ENCODE results near the gene THRAP3.

Gene THRAP3

DNA sequence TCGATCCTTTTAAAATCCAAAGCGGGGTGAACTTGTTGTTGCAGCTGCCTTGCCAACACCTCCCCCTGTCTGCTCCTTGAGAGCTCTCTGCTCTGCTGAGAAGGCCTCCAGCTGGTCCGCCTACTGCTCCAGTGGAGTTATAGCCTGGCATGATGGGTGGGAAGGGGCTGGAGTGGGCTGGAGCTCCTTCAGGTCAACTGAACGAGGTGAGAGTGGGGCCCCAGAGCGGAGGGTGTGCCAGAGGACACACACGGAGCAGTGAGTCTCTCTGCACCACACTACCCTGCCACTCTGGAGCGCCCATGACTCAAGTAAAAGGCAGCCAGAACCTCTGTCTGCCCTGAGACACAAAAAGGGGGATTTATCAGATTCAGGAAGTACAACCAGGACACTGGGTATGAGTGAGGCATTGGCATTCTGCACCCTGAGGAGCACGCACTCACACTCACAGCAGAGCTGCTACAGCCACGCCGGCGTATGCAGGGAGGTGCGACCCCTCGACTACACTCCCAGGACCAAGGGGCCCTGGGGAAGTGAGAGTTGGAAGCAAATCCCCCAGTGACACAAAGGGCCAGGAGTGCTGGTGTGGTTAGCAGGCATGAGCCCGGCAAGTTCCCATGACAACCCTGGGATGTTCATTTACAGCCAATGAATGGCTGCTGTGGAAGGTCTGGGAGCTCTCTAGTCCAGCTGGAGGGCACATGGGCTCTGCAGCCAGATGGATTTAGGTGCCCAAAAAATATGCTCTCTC is 127.2 kb downstream of the THRAP3 start:
- DNase-seq (ENCODE audit: low spot score): no peak
- TF ChIP-seq, protein P1, sequence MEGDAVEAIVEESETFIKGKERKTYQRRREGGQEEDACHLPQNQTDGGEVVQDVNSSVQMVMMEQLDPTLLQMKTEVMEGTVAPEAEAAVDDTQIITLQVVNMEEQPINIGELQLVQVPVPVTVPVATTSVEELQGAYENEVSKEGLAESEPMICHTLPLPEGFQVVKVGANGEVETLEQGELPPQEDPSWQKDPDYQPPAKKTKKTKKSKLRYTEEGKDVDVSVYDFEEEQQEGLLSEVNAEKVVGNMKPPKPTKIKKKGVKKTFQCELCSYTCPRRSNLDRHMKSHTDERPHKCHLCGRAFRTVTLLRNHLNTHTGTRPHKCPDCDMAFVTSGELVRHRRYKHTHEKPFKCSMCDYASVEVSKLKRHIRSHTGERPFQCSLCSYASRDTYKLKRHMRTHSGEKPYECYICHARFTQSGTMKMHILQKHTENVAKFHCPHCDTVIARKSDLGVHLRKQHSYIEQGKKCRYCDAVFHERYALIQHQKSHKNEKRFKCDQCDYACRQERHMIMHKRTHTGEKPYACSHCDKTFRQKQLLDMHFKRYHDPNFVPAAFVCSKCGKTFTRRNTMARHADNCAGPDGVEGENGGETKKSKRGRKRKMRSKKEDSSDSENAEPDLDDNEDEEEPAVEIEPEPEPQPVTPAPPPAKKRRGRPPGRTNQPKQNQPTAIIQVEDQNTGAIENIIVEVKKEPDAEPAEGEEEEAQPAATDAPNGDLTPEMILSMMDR (IDR thresholded peaks at IDR 0.05; ENCODE audit: extremely low read depth, missing control alignments): no peak

DNA sequence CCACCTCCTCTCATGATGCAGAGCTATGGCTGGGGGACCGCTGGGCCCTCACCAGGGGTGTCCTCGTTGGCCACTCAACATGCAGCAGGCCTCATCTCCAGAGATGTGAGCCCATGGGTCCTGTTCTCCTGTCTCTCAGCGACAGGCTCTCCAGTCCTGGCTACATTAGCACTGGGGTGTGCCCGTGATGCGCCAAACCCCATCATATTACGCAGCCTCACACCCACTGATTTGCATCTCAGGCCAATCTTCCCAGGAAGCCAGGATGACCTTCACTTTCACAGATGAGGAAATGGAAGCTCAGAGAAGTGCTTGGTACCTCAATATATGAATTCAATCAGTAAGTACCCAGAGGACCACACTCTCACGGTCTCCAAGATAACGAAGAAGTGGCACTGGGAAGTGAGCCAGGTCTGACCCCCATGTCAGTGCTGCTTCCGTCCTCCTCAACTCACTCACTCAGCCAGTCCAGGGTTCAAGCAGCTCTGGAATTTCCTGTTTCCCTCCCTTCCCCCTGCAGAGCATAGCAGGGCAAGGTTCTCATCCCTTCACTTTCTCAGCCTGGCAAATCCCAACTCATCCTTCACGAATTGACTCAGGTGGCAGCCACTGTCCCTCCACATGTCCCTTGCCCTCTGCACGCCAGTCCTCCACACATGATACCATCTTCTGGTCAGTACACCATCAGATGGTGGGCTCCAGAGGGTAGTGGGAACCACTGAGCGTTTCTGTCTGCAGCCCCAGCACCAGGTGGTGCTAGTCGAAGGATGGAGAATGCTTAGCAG is 128.1 kb downstream of the THRAP3 start:
- no peak for DNase-seq (ENCODE audit: low spot score)

DNA sequence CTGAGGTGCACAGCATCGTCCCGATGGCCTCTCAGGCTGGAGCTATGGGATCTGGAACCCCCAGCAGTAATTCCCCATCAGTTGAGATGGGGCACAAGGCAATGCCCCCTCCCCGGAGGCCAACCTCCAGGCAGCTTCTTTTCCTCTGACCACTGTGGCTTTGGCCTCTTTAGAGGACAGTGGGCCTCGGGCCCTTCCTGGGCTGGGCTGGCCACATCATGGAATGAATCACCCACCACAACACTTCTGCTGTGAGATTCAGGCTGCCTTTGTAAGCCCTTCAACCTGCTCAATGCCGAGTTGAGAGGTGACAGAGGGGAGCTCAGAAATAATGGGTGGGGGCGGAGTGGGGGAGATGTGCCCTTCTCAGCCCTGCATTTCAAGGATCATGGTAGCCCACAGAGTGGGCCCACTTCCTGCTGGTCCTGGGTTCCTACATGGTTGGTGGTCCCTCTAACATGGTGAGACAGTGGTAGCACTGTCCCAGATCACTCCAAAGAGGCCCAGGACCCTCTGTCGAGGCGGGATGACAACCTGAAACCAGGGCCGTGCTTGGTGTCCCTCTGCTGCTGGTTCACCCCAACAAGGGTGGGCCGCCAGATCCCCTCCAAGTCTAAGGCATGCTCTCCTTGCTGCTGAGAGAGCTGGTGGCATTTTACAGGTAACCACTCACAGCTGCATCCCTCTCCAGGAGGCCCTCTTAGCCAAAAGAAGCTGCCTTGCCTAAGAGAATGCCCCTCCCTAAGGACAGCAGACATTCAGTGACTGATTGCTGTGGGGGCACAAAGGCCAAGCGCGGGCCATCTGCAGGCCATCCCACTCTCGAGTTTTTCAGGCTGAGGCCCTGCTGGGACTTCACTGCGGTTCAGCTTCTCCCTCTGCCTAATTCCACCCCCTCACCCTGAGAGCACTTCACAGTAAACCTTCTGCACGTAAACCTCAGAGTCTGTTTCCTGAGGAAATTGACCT is 129.0 kb downstream of the THRAP3 start:
- TF ChIP-seq, protein P1 (IDR thresholded peaks at IDR 0.05; ENCODE audit: extremely low read depth, missing control alignments): no peak

More for the DNA sequence above, 128.1 kb downstream of the THRAP3 start:
- TF ChIP-seq, protein P1 (IDR thresholded peaks at IDR 0.05; ENCODE audit: extremely low read depth, missing control alignments): no peak

DNA sequence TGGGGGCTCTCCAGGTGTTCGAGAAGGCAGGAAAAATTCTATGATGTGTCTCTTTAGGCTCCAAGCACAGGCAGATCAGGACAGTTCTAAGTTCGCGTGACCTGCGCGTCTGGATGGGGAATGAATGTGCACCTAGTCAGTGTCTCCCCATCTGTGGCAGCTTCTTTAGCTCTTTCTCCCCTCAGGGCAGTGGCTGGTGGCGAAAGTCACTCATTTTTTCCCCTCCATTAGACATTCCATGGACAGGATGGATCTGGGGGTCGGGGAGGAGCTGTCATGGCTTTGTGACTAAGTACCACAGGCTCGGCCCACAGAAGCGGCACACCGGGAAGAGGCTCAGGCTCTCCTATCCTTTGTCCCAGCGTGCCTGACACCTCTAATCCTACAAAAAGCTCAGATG is 130.2 kb downstream of the THRAP3 start:
- DNase-seq (ENCODE audit: low spot score): no peak
- TF ChIP-seq, protein P1 (IDR thresholded peaks at IDR 0.05; ENCODE audit: extremely low read depth, missing control alignments): no peak

More for the DNA sequence above, 129.0 kb downstream of the THRAP3 start:
- no peak for DNase-seq (ENCODE audit: low spot score)

Data from GM20000 (cell line).